Epithelial cell of proximal tubule (primary cell): ENCODE data around the gene SCARB1. TPM values are rescaled to one million over a fixed set of nuclear protein-coding genes. Genes with fewer than 3 reads are reported as not detected.

Experiments
- DNase-seq: peaks from one replicate; pipeline ENCODE4 v3.0.0-alpha.2; 2011; ENCODE audit warnings: low read depth
- H3K4me3 ChIP-seq: 2 replicates; pipeline ENCODE4 v1.5.1; 2011; ENCODE audit warnings: low read depth, mild to moderate bottlenecking, low read length
- CTCF ChIP-seq: conservative IDR thresholded peaks from 2 replicates; pipeline ENCODE4 v1.5.1; 2012; ENCODE audit warnings: low read depth, mild to moderate bottlenecking, low read length
- total RNA-seq: library from RNA; depleted of rRNA; stranded (reverse); fragments of >200 nt; gene quantifications from 2 replicates; pipeline ENCODE4 v1.2.3, GENCODE V29; 2015

Gene SCARB1
- total RNA-seq, 1 donor from 2014 or later = 21.9 TPM

GRCh38 chr12:124805050-124805449, 58.6 kb downstream of the SCARB1 start:
- H3K4me3 ChIP-seq = no peak overlapping the region
- no peak for TF ChIP-seq CTCF
- DNase-seq = no peak

DNA sequence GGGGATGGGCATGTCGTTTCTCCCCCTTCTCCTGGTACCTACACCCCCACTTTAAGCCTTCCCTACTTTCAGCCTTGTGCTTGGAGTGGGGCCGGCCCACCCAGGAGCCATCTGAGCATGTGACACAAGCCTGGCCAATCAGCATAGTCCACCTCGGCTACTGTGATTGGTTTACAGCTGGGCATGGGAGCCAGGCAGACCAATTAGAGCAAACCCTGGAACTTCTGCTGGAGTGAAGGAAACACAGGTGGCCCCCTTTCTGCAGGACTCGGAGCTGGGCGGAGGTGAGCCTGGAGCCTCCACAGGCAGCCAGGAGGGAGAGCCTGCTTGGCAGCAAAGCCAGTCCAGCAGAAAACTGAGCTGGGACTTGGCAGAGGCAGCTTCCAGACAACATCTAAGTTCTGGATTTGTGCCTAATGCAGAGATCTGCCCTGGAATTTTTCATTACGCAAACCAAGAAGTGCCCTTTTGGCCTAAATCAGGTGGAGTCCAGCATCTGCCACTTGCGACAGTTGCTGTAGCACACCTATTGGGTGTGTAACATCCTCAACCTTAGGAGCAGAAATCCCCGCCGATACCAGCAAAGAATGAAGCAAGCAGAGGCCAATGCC, 59.5 kb downstream of the SCARB1 start:
- TF ChIP-seq CTCF = no peak
- H3K4me3 ChIP-seq = no peak overlapping the region
- no peak for DNase-seq

DNA sequence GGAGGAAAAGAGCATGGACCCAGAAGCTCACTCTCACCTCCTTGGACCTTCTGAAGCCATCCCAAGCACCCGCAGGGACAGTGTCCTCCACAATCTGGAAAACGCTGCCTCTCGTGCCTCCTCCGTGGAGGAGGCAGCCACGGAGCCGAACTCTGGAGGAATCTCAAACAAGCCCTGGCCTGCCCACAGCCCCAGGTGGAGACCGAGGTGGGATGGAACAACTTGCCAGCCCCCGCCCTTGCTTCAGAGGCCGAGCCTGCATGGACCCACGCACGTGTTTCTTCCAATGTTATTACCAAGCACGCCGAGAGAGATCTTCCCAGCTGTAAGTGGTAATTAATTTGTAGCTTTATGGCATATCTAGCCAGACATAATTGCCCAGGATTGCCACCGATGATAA, 61.3 kb downstream of the SCARB1 start:
- no peak for TF ChIP-seq CTCF

DNA sequence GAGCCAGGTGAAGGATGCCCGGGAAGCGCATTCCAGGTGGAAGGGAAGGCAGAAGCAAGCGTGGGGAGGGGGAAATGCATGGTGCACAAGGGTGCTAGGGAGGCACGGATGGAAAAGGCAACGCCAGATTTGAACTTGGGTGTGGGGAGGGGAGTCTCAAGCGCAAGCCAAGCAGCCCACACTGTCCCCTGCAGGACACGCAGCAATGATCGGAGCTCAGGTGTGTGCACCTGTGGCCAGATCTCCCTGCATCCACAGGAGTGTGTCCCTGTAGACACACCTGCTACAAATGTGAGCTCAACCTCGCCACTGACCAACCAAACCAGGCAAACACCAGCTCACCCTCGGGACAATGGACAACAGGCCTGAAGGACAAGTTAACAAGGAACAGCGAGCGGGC, 63.2 kb downstream of the SCARB1 start:
- DNase-seq = no peak

More for the DNA sequence above, 61.3 kb downstream of the SCARB1 start:
- DNase-seq = no peak
- no peak overlapping the region for H3K4me3 ChIP-seq

GRCh38 chr12:124797321-124797720, 66.3 kb downstream of the SCARB1 start:
- H3K4me3 ChIP-seq = no peak overlapping the region
- TF ChIP-seq CTCF = no peak
- DNase-seq = no peak

More for the DNA sequence above, 63.2 kb downstream of the SCARB1 start:
- H3K4me3 ChIP-seq = no peak overlapping the region
- TF ChIP-seq CTCF = no peak

DNA sequence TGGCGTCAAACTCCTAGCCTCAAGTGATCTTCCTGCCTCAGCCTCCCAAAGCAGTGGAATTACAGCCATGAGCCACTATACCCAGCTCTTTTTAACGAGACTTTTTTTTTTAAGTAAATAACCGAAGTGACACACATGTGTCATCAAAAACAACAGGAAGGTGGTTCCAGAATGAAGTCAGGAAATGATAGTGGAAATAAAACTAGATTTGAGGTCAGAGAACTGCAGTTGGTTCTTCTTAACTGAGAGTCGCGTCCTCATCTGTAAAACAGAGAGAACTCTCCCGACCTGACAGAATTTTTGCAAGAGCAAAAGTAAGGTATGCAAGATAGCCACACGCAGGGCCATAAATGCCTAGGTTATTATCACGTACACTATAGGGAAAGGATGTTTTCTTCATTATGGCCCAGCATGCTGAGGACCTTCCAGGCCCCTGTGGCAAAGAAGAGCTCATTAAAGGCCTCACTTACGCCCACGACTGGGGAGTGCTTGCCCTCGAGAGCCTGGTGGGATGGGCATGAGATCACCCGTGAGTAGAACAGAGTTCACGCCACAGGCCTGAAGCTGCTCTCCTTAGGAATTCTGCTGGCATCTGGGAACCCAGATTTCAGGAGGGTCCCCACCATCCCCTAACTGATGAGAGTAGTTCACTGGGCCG, 67.2 kb downstream of the SCARB1 start:
- DNase-seq = no peak
- H3K4me3 ChIP-seq = no peak overlapping the region
- no peak for TF ChIP-seq CTCF
